NCI-H2081 treated with DMSO at 0.1 percent for 48 hours (cell line): ENCODE measurements around the gene KLHL18.
"Not testable (repeated sequence)": the region's sequence is repeated elsewhere in the genome, so short reads cannot be mapped to it uniquely, and the experiment has no call there.

ENCODE experiments used
- DNase-seq: peaks from one replicate; lab custom pipeline; 2025; lab: John Stamatoyannopoulos, UW

KLHL18 gene

GRCh38 chr3:47274652-47275051, 8.1 kb upstream of the KLHL18 start:
- DNase-seq: no peak

- no peak for DNase-seq
These were observed 6.2 kb upstream of the KLHL18 start for GRCh38 chr3:47276558-47276957.

GRCh38 chr3:47280519-47280918, 2.2 kb upstream of the KLHL18 start:
- no peak for DNase-seq

- no peak for DNase-seq
These were observed 421 bp downstream of the KLHL18 start for GRCh38 chr3:47283193-47283537.

GRCh38 chr3:47283591-47284364, 1.0 kb downstream of the KLHL18 start:
- DNase-seq: no peak

GRCh38 chr3:47288966-47289910, 6.5 kb downstream of the KLHL18 start:
- DNase-seq: no peak

- no peak for DNase-seq
These were observed 8.5 kb downstream of the KLHL18 start for GRCh38 chr3:47291158-47291753.

- not testable (repeated sequence) for DNase-seq
These were observed 9.1 kb downstream of the KLHL18 start for GRCh38 chr3:47291754-47292420.

- DNase-seq: no peak
These were observed 11.1 kb downstream of the KLHL18 start for GRCh38 chr3:47293822-47294221.

GRCh38 chr3:47294392-47294791, 11.6 kb downstream of the KLHL18 start:
- no peak for DNase-seq

GRCh38 chr3:47295322-47295721, 12.6 kb downstream of the KLHL18 start:
- no peak for DNase-seq

- DNase-seq: no peak
These were observed 13.2 kb downstream of the KLHL18 start for GRCh38 chr3:47295976-47296375.

GRCh38 chr3:47296562-47297302, 14.0 kb downstream of the KLHL18 start:
- no peak for DNase-seq

- no peak for DNase-seq
These were observed 15.7 kb downstream of the KLHL18 start for GRCh38 chr3:47298439-47298838.

GRCh38 chr3:47299381-47300318, 16.9 kb downstream of the KLHL18 start:
- DNase-seq: no peak

GRCh38 chr3:47301456-47301855, 18.7 kb downstream of the KLHL18 start:
- no peak for DNase-seq

- DNase-seq: no peak
These were observed 23.3 kb downstream of the KLHL18 start for GRCh38 chr3:47306022-47306421.

- not testable (repeated sequence) for DNase-seq
These were observed 26.5 kb downstream of the KLHL18 start for GRCh38 chr3:47309231-47309630.

GRCh38 chr3:47310391-47310790, 27.6 kb downstream of the KLHL18 start:
- no peak for DNase-seq

- DNase-seq: no peak
These were observed 30.8 kb downstream of the KLHL18 start for GRCh38 chr3:47313341-47314055.
